NT2/D1 (cell line): Measurements from ENCODE around the gene TGFBR2.

Experiments
- DNase-seq: peaks from one replicate; pipeline ENCODE4 v3.0.0-alpha.2; 2011; ENCODE audit warnings: low read depth, low spot score
- H3K27me3 ChIP-seq: 2 replicates; pipeline ENCODE4 v1.6.0; 2011; ENCODE audit warnings: mild to moderate bottlenecking; ENCODE audit not compliant: insufficient read length, insufficient read depth
- H3K36me3 ChIP-seq: 2 replicates; pipeline ENCODE4 v1.6.1; 2011; ENCODE audit warnings: mild to moderate bottlenecking, low read length, mixed read lengths; ENCODE audit not compliant: insufficient read depth, insufficient read length
- H3K4me1 ChIP-seq: 2 replicates; pipeline ENCODE4 v1.5.1; 2011; ENCODE audit not compliant: insufficient read depth, insufficient read length
- H3K4me3 ChIP-seq: 2 replicates; pipeline ENCODE4 v1.5.1; 2011; ENCODE audit warnings: low read depth; ENCODE audit not compliant: insufficient read length
- H3K9ac ChIP-seq: 2 replicates; pipeline ENCODE4 v1.6.0; 2011; ENCODE audit warnings: low read depth; ENCODE audit not compliant: insufficient read length
- H3K9me3 ChIP-seq: 2 replicates; pipeline ENCODE4 v1.5.1; 2011; ENCODE audit warnings: mild to moderate bottlenecking, low read length; ENCODE audit not compliant: insufficient read depth
- SUZ12 ChIP-seq: IDR thresholded peaks from 2 replicates; pipeline ENCODE4 v1.6.1; 2011; ENCODE audit not compliant: insufficient read length, insufficient read depth; ENCODE audit errors: extremely low read depth
- YY1 ChIP-seq: IDR thresholded peaks from 2 replicates; pipeline ENCODE4 v1.6.1; 2011; ENCODE audit not compliant: insufficient read length, insufficient read depth
- ZNF274 ChIP-seq: IDR thresholded peaks from 2 replicates; pipeline ENCODE4 v1.6.1; 2011; ENCODE audit warnings: mild to moderate bottlenecking, low read depth, low read length

TGFBR2 gene

GRCh38 chr3:30693470-30694120 lies 87.2 kb downstream of the TGFBR2 start:
- peaks cover 33% of the 10 kb centered on the region for H3K36me3 ChIP-seq
- H3K9ac ChIP-seq, result no peak overlapping the region
- TF ChIP-seq ZNF274, result no peak
- no peak for TF ChIP-seq YY1
- no peak for TF ChIP-seq SUZ12
- no peaks in the 10 kb centered on the region for H3K9me3 ChIP-seq
- H3K27me3 ChIP-seq, result no peaks in the 10 kb centered on the region
- peak; percentile 60 for DNase-seq
- H3K4me3 ChIP-seq, result no peak overlapping the region
- H3K4me1 ChIP-seq, result peaks cover 7% of the 10 kb centered on the region

- Histone ChIP-seq H3K36me3 (peaks cover 28% of the 10 kb centered on the region), H3K27me3 (no peaks in the 10 kb centered on the region), H3K4me1 (peaks cover 7% of the 10 kb centered on the region), H3K4me3 (no peak overlapping the region), H3K9me3 (no peaks in the 10 kb centered on the region), H3K9ac (no peak overlapping the region)
- TF ChIP-seq SUZ12 (no peak), ZNF274 (no peak), YY1 (no peak)
- no peak for DNase-seq
Observed at GRCh38 chr3:30694148-30694547, 87.7 kb downstream of the TGFBR2 start.

GRCh38 chr3:30694668-30695067 lies 88.3 kb downstream of the TGFBR2 start:
- Histone ChIP-seq H3K27me3 (no peaks in the 10 kb centered on the region), H3K4me3 (no peak overlapping the region), H3K9ac (no peak overlapping the region), H3K36me3 (peaks cover 25% of the 10 kb centered on the region), H3K4me1 (peaks cover 7% of the 10 kb centered on the region), H3K9me3 (no peaks in the 10 kb centered on the region; the same call in 1 of the 2 replicates)
- TF ChIP-seq YY1 (no peak), SUZ12 (no peak)
- no peak for DNase-seq

- Histone ChIP-seq H3K9me3 (no peaks in the 10 kb centered on the region; the same call in 1 of the 2 replicates), H3K36me3 (peaks cover 19% of the 10 kb centered on the region), H3K4me1 (peaks cover 7% of the 10 kb centered on the region), H3K27me3 (no peaks in the 10 kb centered on the region), H3K9ac (no peak overlapping the region), H3K4me3 (no peak overlapping the region)
- peak; percentile 58 for DNase-seq
- no peak for TF ChIP-seq YY1
- TF ChIP-seq SUZ12, result no peak
- TF ChIP-seq ZNF274, result no peak
Observed at GRCh38 chr3:30695302-30696061, 89.1 kb downstream of the TGFBR2 start.

- peaks cover 6% of the 10 kb centered on the region; the same call in 1 of the 2 replicates for H3K9me3 ChIP-seq
- peaks cover 11% of the 10 kb centered on the region for H3K36me3 ChIP-seq
- peaks cover 7% of the 10 kb centered on the region for H3K4me1 ChIP-seq
- H3K4me3 ChIP-seq, result no peak overlapping the region
- H3K27me3 ChIP-seq, result no peaks in the 10 kb centered on the region
- DNase-seq, result no peak
- TF ChIP-seq YY1 (no peak), SUZ12 (no peak), ZNF274 (no peak)
- H3K9ac ChIP-seq, result no peak overlapping the region
Observed at GRCh38 chr3:30696403-30696819, 90.0 kb downstream of the TGFBR2 start.

GRCh38 chr3:30696896-30697295 lies 90.5 kb downstream of the TGFBR2 start:
- TF ChIP-seq SUZ12 (no peak), ZNF274 (no peak), YY1 (no peak)
- Histone ChIP-seq H3K27me3 (no peaks in the 10 kb centered on the region), H3K9ac (no peak overlapping the region), H3K36me3 (peaks cover 8% of the 10 kb centered on the region), H3K4me1 (peaks cover 7% of the 10 kb centered on the region), H3K9me3 (peaks cover 11% of the 10 kb centered on the region; the same call in 1 of the 2 replicates), H3K4me3 (no peak overlapping the region)
- no peak for DNase-seq

GRCh38 chr3:30698549-30698948 lies 92.1 kb downstream of the TGFBR2 start:
- peaks cover 27% of the 10 kb centered on the region for H3K9me3 ChIP-seq
- H3K27me3 ChIP-seq, result no peaks in the 10 kb centered on the region
- DNase-seq, result no peak
- H3K4me3 ChIP-seq, result no peak overlapping the region
- no peak for TF ChIP-seq ZNF274
- H3K4me1 ChIP-seq, result peaks cover 7% of the 10 kb centered on the region
- H3K9ac ChIP-seq, result no peak overlapping the region
- no peaks in the 10 kb centered on the region for H3K36me3 ChIP-seq
